NT2/D1 (cell line): ENCODE data around the gene LARP4B.

Source experiments
- YY1 ChIP-seq: IDR thresholded peaks from 2 replicates; pipeline ENCODE4 v1.6.1; 2011; ENCODE audit not compliant: insufficient read length, insufficient read depth
- ZNF274 ChIP-seq: IDR thresholded peaks from 2 replicates; pipeline ENCODE4 v1.6.1; 2011; ENCODE audit warnings: mild to moderate bottlenecking, low read depth, low read length

- TF ChIP-seq YY1 (no peak), ZNF274 (no peak)
These were observed 31.7 kb upstream of the LARP4B start for GRCh38 chr10:963186-963585.
